ENCODE data around the gene REEP3.
A peak's percentile ranks its signal among the peaks of the same experiment; 100 is the strongest.

Gene REEP3

DNA sequence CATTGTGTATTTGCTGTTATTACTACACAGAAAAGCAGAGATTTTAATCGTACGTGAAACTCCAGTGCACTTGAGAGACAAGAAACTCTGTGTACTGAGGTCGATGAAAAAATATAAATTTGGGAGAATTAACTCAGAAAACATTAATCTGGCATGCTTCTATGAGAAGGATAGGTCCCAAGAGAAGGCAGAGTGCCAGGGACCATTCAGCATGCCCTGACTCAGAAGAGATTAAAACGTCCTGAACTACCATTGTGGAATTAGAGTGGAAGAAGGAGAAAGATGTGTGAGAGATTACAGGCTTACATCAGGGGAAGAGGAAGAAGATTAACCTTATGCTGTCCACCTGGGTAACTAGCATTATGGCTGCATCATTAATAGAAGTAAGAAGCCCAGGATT lies 72.4 kb downstream of the REEP3 start:
- DNase-seq: no peak

- DNase-seq: no peak
These were observed 73.9 kb downstream of the REEP3 start for GRCh38 chr10:63595072-63595471.

- no peak for DNase-seq
These were observed 75.7 kb downstream of the REEP3 start for GRCh38 chr10:63596924-63597323.

GRCh38 chr10:63600540-63600939 lies 79.3 kb downstream of the REEP3 start:
- DNase-seq: no peak

DNA sequence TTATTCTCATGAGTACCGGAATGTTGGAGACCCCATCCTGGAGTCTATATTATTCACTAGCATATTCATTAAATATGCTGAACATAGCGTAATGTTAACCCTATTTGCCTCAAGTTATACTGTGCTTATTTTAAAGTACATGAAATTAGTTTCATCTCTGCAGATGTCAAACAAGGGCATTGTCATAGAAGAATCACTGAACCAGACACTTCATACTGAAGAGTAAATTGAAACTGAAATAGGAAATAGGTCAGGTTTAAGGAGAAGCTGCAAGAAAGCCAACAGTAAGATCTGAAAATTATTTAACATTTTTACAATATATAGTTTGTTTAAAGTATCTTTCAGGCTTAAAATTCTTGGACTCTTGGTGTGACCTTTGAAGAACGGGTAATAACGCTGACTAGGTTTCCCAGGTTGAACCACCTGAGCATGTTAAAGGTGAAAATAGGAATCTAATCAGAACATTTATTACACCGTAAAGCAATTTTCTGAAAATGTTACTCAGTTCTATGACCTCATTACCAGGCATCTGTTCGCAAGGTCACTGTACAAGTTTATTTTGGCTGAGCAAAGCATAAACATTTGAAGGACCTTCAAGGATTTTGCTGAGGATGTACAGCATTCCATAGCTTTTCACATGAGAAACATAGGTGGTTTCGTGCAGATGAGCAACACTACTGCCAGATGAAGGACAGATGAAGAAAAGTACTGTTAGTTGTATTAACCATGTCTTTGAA lies 82.7 kb downstream of the REEP3 start:
- no peak for DNase-seq

DNA sequence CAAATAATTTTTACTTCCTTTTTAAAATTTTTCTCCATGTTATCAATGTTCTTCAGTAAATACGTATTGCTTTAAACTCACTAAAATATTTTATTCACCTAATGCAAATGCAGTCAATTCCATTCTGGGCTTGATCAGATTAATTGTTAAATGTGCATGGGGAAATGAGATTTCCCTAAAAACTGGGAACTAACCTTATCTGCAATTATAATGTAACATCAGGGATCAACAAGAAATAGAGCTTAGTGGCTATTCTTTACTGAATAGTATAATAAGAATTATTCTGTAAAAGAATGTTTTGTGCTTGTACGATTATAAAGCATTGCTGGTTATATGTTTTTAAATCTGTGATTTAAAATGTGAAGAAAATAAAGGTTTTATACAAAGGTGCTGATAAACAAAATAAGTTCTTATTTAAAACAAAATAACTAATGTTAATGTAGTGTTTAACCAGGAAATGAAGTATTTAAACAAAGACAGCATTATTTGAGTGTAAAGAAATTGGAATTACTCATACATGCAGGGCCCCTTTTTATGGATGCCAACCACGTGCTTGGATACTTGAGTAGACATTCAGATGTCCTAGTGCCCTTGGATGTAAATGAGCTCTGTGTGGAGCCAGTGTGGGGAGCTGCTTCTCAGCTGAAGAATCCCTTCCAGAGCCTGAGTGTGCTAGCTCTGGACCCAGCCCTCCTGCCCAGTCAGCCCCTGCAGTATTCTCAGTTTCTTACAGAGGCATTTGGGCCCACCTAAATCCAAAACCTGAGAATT lies 84.2 kb downstream of the REEP3 start:
- DNase-seq: no peak

DNA sequence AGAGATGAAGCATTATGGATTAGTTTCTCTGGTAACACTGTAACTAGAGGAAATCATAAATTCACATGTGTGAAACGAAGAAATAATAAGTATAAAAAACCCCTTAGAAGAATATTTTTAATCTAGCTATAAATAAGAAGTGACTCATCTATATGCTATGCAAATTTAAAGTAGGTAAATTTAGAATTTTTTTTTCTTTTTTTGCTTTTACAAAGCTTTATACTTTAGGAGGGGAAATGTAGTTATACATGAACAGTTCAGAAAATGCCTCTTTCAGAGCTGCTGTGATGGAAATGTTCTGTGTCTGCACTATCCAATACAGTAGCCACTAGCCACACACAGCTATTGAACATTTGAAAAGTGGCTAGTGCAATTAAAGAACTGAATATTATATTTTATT lies 87.3 kb downstream of the REEP3 start:
- DNase-seq: no peak

DNA sequence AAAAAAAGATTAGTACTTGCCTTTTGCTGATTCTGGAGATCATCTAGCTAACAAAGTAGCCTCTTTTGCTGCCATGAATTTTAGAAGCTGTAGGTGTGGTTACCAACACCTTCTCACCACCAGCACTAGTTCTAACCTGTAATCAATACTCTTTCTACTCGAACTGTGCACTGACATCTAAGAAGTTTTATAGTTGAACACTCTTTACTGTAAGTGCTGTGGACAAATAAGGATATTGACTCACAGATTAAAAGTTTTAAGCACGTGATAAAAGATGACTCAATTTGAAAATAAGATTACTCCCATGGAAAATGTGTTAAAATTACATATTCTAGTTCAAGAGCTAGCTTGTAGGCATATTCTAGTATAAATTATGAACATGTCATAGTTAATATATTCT lies 89.9 kb downstream of the REEP3 start:
- no peak for DNase-seq

- no peak for DNase-seq
These were observed 93.2 kb downstream of the REEP3 start for GRCh38 chr10:63614371-63614891.

GRCh38 chr10:63618552-63618951 lies 97.4 kb downstream of the REEP3 start:
- DNase-seq: no peak

DNA sequence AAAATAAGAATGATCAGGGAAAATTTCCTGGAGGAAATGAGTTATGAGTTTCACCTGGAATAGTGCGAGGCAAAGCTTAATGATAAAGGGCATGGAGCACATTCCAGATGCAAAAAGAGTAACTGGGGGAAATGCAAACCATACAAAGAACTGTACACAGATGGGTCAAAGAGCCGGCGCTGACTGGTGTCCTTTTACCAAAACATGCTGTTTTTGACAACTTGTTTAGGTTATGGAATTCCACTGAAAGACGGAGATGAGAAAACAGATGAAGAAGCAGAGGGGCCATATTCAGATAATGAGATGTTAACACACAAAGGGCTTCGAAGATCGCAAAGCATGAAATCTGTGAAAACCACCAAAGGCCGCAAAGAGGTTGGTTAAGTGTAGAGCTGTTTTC lies 98.2 kb downstream of the REEP3 start:
- DNase-seq: no peak

GRCh38 chr10:63622097-63622496 lies 100.9 kb downstream of the REEP3 start:
- DNase-seq: no peak

GRCh38 chr10:63624701-63625100 lies 103.5 kb downstream of the REEP3 start:
- DNase-seq: no peak

DNA sequence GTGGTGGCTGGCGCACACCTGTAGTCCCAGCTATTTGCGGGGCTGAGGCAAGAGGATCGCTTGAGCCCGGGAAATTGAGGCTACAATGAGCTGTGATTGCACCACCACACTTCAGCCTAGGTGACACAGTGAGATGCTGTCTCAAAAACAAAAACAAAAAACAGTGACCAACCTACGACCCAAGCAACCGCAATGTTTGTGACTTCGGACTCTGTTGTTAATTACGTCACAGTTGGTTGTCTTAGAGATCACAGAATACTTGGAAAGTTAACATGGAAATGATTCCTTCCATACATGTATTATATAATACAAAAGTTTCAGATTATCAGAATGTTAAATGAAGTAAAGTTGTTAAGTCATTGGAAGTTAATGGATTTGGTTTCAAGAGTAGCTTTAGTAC lies 106.2 kb downstream of the REEP3 start:
- no peak for DNase-seq

GRCh38 chr10:63627881-63628296 lies 106.7 kb downstream of the REEP3 start:
- DNase-seq: no peak

DNA sequence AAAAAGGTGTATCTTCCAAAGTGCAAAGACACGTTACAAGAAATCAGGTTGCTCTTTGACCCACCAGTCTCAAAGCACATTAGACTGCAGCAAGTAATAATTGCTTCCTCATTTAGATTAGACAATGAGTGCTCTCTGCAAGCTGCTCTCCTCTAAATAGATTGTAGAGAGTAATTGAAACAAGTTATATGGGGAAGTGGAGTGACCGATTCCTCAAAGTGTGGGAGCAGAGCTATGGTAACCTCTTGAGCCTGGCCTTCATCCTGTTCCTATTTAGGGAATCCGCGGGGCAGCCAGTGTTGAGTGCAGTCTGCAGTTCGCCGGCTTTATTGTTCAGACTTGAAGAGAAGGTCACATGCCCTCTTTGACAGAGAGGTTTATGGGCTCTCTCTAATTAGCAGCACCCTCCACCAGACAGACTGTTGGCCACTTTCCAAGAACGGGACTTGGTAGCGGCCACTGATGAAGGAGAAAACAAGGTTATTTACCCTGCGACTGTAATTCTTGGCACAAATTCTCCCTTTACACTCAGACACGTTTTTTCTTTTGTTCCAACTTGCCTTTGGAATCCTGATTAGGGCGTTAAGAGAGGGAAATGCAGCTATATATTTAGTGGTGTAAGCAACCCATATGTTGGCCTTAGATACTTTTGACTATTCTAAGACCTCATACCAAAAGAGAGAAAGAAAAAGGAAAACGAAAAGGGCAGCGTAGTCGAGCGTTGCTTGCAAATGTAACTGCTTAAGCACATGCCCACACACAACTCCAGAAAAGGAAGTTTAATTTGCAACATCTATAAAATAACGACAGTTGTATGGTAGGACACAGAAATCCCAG lies 107.5 kb downstream of the REEP3 start:
- peak; percentile 80 for DNase-seq

GRCh38 chr10:63629363-63630084 lies 108.3 kb downstream of the REEP3 start:
- DNase-seq: peak; percentile 65

DNA sequence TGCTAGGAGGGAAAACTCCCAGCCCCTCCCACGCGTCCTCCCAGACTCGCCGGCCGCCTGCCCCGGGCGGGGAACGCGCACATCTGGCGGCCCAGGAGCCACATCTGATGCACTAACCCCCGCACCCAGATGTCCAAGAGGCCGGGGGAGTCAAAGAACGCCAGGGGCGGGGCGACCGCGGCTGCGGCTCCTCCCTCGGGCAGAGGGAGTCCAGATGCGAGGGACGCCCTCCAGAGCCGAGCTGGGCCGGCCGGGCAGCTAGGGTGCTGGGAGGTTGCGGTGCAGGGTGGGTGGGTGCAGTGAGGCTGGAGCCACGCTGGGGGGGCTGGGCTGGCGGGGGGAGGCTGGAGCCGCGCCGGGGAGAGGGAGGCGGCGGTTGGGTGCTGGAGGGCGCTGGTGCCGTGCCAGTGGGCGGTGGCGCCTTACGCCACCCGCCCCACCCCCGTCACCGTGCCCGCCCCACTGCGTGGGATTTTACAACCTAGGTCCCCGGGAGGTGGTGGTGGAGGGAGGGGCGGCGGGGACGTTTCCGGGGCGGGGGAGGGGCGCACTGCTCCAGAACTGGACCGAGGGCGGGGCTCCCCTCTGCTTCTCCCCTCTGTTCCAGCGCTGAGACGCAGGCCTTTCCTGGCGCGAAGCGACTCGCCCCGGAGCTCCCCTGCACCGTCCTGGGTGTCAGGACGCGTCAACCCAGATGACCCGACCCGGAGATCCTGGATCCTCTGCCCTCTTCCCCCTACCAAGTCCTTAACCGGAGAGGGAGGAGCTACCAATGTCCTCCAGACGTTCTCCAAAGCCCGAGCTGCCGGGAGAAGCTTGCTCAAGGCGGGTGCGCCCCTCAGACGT lies 109.1 kb downstream of the REEP3 start:
- DNase-seq: peak; percentile 60

DNA sequence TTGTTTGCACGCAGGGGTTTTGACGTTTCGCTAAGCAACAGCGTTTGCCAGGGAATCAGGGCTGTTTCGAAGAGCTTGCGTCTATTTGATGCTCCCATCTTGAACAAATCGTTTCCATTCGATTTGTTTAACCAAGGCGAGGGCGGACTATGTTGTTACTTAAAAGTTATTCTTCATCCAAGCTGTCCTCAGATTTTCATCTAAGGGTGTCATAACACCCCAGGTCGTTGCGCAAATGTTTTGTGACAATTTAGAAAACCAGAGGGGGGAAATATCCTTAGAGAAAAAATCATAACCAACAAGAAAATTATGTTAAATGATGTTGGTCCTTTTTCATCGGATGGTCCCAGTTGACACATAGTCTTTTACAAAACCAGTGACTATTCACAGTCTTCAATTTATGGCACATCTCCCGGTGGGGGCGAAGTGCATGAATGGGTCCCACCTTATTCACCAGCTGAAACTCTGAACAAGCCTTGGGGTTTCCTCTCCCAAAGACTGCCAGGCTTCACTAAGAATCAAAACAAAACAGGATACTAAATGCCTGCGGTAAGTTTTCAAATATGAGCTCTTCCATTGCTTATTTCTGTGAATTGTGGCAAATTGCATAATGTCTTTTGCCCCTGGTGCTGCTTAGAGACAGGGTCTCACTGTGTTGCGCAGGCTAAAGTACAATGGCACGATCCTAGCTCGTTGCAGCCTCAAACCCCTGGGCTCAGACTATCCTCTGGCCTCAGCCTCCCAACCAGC lies 109.9 kb downstream of the REEP3 start:
- DNase-seq: no peak

GRCh38 chr10:63631991-63632390 lies 110.8 kb downstream of the REEP3 start:
- no peak for DNase-seq

Measured in NCI-H510A (cell line).